NAMALWA (cell line): ENCODE data around the gene PPP1R26.

Source experiments
- DNase-seq: peaks from one replicate; pipeline ENCODE4 v3.0.0-alpha.2; 2015; ENCODE audit warnings: low spot score

Gene PPP1R26

DNA sequence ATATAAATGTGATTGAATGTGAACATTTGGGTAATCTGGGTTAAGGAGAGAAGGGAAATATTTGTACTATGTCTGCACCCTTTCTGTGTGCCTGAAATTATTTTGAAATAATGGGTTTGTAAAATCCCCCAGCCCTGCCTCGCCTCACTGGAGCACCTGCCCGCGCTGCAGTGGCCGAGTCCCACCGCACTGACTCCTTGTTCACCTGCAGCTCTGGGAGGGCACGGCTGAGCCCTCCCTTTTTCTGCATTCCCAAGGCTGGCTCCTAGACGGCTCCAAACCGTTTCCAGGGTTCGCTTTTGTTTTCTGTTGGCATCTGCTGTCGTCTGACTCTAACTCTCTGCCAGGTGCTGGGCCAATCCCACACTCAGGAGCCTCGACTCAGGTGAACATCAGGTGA lies 17.6 kb upstream of the PPP1R26 start:
- no peak for DNase-seq

DNA sequence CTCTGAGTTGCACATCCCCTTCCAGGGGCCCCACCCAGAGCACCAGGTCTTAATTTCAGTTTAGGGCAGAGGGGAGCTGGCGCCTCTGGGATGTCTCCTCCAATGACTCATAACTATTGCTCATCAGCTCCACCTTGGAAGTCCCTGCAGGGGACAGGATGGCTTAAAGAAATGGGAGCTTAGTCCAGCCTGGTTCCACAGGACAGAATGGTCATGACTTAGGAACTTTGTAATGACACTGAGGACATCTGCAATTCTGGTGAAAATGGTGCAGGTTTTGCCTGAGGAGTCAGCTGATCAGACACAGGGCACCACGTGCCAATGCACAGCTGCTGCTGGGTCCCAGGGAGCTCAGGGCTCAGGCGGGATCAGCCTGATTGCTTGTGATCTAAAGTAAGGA lies 16.4 kb upstream of the PPP1R26 start:
- DNase-seq: no peak

DNA sequence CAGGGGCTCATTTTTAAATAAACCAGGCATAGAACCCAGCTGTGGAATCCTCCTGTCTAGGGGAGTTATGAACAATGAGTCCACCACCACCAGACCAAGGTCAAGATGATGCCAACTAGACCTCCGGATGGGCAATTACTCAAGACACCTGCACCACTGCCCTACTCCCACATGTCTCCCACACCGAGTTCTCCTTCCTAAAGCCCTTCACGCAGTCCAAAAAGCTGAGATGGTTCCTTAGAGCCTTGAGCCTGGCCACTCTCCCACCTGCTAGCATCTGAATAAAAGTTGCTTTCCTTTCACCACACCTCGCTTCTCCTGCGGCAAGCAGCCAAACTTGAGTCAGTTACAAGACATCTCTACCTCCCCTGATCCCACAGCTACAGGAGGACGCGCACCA lies 15.4 kb upstream of the PPP1R26 start:
- DNase-seq: no peak

DNA sequence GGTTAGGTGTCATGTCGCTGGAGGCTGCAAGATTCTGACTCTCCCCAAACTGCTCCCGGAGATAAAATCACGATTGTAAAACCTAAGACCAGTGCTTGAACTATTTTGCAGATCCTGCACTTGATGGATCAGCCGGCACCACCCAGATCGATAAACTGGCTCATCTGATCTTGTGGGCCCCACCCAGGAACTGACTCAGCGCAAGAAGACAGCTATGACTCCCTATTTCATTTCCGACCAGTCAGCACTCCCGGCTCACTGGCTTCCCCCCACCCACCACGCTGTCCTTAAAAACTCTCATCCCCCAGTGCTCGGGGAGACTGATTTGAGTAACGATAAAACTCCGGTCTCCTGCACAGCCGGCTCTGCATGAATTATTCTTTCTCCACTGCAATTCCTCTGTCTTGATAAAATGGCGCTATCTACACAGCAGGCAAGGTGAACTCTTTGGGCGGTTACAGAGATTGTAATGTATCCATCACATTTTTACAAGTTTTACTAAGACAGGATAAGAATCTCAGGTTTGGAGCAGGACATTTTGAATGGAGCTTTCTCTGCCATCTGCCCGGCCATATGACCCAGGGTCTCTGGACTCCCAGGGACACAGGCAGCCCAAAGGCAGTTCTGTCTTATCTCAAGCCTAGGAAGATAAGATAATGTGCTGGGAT lies 10.6 kb upstream of the PPP1R26 start:
- DNase-seq: no peak

DNA sequence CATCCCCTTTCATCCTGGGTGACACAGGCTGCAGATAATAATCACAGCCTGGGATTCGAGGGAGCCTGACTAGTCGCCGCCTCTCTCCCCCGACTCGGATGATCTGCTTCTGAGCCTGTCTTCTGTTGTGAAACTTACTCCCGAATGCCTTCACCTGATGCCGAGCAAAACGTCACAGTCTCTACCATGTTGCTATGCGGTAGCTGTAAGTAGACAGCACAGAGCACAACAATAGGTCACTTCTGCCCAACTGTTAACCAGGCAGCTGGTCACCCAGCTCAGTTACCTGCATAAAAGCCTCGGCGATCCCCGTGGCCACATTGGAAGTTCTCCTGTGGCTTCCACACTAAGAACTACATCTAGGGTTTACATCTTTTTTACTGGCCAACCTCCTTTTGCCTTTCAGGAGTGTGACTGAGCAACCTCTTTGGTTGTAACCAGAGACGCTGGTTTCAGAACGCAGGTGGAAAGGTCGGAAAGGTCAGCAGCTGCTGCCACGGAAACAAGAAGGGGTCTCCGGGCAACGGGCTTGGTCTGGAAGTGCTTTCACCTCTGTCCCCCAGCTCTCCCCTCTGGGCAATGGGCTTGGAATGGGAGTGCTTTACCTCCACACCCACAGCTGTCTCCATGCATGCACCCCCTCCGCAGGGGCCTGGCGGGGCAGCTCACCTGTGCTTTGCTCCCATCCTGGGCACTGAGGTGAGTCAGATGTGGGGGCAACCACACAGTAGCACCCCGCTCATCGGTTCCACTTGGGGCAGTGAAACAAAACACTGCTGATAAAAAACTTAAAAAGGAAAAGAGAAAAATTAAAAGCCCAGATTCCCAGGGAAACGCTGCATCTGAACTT lies 7.6 kb upstream of the PPP1R26 start:
- no peak for DNase-seq

DNA sequence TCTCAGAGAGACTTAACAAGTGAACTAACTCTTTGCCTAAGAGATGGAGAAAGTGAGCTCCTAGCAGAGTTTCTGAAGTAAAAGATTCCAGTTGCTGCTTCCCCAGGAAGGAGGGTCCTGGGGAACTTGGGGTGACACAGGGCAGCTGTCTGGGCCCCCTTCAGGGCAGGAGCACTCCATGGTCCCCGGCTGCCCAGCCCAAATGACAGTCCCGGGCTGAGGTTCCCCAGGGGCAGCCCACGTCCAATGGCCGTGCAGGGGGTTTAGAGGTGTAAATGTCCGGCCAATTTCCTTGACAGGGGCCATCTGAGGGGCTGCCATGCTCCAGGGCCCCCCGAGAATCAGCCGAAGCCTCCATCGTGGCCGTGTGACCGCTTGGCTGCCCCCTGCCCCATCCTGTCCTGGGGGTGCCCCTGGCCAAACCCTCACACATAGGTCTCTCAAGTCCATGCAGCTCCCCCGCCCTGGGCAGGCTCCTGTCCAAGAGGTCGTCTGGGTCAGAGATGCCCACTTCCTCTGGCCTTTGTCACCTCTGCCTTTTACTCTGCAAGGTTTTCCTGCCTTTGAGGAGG lies 5.5 kb upstream of the PPP1R26 start:
- no peak for DNase-seq

DNA sequence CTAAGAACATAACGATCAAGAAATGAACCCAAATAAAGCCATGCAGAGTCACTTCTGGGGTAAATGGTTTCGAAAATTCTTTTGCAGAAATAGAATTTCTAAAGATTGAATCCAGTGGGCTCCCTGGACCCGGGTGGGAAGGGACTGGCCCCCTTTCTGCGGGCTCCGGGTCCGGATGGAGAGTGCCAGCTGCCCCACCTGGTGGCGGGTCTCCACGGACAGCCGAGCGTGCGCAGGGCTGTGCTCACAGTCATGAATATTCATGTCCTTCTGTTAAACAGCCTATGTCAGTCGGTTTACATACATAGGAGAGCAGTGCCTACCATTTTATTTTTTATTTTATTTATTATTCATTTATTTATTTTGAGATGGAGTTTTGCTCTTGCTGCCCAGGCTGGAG lies 4.7 kb upstream of the PPP1R26 start:
- peak; percentile 55 for DNase-seq

DNA sequence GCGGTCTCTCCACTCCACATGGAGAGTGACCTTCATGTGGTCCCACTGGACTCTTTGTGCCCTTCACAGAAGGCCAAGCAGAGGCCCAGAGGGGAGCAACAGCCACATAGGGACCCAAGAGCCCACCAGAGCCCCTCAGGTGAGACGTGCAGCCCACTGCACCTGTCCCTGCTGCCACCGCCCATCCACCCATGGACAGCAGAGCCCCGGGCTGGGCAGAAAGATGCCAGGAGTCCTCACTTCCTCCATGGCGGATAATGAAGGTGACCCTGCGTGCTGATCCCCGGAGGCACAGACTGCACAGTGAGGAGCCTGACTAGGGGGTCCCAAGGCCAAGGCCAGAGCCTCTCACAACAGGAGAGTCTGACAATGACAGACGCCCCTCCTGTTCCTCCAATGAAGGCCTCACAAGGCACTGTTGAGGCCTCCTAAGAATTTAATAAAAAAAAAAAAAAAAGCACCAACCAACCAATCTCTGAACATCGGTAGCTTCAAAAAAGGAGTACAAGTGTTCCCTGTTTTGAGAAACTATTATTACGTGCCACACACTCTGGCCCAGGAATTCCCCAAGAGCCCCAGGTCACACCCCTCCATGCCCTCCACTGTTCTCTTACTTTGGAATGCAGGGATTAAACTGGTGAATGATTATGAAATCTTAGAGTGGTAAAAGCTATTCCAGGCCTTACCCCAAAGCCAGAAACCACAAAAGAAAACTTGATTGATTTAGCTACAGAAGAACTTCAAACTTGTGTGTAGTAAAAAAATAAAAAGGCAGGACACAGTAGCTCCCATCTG lies 2.8 kb upstream of the PPP1R26 start:
- no peak for DNase-seq

DNA sequence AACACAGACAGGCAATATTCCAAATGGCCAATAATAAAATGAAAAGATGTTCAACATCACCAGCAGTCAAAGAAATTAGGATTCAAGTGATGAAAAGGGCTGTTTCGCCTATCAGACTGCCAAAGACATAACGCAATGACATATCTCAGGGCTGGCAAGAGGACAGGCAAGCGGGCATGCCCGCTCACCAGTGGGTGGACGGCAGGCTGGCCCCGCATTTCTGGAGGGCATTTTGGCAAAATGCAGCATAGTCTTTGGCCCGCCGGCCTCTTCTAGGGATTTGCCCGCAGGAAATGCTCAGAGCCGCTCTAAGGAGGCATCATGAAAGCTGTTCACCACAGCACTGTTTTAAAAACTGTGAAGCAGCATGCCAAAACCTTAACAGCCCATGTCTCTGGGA lies 1.4 kb upstream of the PPP1R26 start:
- DNase-seq: no peak

DNA sequence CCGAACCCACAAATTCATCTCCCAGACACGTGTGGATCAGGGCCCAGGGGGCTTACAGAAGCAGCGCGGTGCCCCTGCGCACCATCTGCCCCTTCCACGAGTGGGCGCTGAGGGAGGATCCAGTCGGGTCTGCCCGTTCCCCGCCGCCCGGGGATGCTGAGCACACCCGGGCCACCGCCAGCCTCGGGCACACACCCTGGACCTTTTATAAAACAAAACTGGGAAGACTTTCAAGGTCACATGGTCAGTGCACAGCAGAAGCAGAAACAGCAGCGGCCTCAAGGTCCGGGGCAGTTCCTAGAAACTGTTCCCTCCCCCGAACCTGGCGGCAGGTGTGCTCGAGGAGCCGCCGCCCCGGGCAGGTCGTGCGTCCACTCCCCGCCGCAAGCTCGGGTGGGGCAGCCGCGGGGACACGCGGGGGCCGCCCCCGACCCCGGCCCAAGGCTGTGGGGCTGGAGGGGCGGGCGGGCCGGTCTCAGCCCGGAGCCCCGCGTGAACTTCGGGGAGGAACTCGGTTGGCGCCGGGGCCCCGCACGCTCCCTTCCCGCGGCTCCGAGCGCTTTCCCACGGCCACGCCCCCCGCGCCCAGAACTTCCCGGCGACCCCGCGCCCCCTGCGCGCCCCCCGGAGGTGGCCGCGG lies 633 bp upstream of the PPP1R26 start:
- DNase-seq: no peak

DNA sequence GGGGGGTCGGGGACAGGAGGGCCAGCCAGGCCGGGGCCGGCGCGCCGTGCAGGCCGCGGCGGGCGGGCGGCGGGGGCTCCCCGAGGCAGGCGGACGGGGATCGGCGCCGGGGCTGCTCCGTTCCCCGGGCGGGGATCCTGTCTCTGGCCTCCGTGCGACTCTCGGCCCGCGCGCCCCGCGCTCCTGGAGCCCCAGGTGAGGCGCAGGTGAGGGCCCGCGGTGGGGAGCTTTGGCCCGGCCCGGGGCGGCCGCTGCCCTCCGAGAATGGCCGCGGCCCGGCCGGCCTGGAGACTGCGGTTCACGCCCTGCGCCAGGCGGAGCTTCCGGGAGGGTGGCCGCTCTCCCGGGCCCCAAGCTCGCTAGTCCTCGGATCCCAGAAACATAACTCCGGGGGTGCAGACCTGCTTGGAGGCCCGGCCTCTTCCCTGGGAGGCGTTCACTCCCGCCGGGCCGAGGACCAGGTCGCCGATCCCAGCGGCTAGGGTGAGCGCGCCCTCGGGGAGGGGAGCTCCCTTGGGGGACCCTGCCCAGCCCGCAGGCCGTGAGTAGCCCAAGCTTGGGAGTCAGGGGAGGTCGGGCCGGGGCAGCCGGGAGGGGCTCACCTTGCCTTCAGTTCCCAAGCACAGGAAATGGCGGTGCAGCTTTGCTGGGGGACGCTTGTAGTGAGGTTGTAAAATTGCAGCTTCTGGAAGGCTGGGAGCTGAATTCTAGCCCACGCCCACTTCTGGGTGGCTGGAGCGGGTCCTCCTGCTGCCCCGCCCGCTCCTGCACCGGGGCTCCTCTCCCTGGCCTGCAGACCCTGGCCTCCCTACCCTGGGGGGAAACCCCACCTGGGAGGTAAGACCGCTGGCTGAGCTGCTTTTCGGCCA lies 723 bp downstream of the PPP1R26 start:
- DNase-seq: no peak

DNA sequence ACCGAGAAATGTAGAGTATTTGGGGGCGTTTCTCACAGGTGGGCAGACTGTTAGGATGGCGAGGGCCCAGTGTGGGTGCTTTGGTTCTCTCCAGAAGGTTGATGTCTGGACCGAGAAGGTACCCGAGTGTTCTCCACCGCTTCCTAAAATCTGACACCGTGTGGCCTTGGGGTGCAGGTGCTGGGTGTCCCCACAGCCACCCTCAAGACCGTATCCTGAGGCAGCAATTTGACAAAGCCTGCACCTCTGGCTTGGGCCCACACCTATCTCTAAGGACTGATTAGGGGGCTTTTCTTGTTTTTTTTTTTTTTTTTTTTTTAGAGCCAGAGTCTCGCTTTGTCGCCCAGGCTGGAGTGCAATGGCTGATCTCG lies 1.3 kb downstream of the PPP1R26 start:
- DNase-seq: no peak

DNA sequence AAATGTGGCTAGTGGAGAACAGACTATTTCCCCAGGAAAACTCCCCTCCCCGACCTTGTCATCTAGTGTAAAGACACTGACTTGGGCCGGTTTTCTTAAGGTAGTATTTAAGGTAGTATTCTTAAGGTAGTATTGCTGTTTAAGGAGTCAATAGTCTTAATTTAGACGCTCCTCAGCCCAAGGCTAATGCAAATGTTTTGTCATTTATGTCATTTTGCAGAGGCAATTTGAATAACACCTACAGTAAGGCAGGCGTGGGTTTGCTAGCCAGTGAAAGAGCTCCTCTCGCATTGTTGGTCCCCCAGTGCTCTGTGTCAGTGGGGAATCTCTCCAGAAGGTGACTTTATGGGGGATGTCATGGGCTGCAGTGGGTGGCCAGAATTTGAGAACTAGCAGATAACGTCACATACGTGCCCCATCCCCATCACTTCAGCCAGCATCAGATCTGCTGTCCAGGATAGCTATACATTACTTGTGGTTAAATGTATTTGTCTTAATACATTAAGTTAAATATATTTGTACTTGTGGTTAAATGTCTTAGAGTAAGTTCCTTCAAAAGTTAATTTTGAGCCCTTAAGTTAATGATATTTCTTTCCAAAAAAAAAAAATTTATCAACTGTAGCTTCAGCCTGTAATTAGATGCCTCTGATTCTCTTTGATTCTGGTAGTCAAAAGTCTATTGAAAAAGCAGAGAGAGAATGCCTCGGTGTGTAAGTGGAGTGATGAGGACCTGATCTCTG lies 2.6 kb downstream of the PPP1R26 start:
- no peak for DNase-seq

DNA sequence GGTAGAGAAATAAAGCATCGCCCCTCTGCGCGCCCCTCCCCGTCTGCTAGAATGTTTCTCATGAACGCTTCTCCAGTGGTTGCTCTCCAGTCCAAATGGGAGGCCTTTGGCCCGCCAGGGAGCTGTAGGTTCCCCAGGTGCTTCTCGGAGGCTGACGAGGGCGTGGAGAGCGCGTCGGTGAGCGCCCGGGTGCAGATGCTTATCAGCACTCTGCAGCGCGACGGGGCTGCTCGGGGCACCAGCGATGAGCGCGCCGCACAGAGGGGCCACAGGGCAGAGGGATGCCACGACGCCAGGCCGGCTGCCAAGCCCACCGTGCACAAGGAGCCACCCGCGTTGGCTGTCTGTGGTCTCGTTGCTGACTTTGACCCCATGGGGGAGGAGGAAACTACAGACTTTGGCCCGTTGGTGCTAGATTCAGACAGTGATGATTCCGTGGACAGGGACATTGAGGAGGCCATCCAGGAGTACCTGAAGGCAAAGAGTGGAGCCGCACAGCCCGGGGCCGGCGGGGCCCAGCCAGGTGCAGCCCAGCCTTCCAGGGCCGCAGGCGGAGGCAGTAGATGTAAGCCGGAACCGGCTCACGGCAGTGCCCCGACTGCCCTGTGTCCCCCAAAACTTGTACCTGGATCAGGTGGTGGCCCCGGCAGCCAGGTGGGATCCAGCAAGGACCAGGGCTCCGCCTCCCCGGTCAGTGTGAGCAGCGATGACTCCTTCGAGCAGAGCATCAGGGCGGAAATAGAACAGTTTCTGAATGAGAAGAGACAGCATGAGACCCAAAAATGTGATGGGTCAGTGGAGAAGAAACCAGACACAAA lies 5.1 kb downstream of the PPP1R26 start:
- DNase-seq: no peak

DNA sequence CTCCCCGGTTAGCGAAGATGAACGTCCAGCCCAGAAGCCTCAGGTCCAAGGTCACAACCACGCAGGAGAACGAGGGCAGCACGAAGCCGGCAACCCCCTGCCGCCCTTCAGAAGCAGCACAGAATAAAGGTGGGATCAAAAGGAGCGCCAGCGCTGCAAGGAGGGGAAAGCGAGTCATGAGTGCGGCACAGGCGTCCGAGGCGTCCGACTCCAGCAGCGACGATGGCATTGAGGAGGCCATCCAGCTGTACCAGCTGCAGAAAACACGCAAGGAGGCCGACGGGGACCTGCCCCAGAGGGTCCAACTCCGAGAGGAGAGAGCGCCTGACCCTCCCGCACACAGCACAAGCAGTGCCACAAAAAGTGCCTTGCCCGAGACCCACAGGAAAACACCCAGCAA lies 5.8 kb downstream of the PPP1R26 start:
- no peak for DNase-seq

DNA sequence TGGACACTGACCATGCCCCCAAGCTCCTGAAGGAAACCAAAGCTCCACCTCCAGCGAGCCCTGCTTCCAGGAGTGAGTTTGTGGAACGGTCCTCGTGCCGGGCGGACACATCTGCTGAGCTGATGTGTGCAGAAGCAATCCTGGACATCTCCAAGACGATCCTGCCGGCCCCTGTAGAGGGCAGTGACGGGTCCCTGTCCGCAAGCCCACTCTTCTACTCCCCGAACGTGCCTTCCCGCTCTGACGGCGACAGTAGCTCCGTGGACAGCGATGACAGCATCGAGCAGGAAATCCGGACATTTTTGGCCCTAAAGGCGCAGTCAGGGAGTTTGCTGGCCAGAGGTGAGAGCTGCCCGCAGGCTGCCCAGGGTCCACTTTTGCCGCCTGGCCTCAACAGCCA lies 6.2 kb downstream of the PPP1R26 start:
- no peak for DNase-seq

DNA sequence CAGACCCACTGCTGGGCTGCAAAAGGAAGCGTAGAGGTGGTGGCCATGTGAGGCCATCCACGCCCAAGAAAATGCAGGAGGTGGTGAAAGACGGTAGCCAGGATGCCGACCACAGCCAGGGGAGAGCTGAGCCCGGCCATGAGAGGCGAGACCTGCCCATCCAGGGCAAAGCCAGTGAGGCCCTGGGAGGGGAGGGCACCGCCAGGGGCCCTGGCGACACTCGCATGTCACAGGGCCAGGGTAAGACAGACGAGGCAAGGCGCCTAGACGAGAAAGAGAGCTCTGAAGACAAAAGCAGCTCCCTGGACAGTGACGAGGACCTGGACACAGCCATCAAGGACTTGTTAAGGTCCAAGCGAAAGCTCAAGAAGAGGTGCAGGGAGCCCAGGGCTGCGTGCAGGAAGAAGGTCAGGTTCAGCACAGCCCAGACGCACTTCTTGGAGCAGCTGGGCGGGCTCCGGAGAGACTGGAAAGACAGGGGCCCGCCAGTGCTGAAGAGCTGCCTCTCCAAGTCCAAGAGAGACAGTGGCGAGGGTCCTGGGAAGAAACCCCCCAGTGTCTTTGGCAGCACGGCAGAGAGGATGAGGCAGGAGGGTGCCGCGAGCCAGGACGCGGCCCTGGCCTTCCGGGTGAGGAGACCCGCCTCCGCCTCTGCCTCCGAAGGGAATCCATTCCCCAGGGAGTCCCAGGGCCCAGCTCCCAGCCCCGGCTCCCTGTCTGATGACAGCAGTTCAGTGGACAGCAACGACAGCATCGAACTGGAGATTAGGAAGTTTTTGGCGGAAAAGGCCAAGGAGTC lies 6.9 kb downstream of the PPP1R26 start:
- no peak for DNase-seq

DNA sequence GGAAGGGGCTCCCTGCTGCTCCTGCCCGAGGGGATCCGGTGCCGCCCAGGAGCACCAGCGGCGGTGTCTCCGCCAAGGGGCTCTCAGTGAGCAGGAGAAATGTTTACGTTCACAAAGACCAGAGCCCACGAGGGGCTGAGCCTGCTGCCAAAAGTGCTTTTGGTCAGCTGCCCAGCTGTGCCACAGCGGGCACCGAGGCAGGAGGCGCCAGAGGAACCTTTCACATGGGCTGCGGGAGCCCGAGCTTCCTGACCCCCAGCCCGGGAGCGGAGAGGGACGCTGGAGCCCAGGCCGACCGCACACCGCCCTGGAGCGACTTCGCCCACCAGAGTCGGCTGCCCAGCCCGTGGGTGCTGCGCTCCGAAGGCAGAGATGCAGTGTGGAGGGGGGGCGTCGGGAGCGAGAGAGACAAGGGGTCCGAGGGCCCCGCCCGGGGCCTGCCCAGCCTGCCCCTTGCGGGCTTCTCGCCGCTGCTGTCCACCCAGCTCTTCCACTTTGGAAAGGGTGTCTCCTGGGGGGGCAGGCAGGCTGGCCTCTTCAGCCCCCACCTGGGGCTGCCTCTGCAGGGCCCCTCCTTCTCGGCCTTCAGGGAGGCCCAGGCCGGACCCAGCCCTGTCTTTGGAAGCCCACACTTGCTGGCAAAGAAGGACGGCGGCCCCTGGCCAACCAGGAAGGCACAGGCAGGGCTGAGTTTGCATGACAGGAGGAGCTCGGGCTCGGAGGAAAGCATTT lies 7.9 kb downstream of the PPP1R26 start:
- DNase-seq: no peak
